Measurements from ENCODE around the gene COL6A3. TPM values are rescaled to one million over a fixed set of nuclear protein-coding genes. Genes with fewer than 3 reads are reported as not detected.
A peak's percentile ranks its signal among the peaks of the same experiment; 100 is the strongest.

COL6A3 gene
- total and polyA plus RNA-seq, 8 donors = 5.0 to 249 (median 17.1) TPM

- ATAC-seq (no peak), DNase-seq (no peak), FAIRE-seq (no peak)
- Histone ChIP-seq H3K27me3 (no peaks in the 10 kb centered on the region), H3K27ac (no peak overlapping the region), H3K9me3 (no peaks in the 10 kb centered on the region), H3K36me3 (no peaks in the 10 kb centered on the region), H3K4me1 (no peaks in the 10 kb centered on the region), H3K4me3 (no peak overlapping the region)
- intact Hi-C loops (cut with DNase I) = no loop called here
- TF ChIP-seq, protein P1, sequence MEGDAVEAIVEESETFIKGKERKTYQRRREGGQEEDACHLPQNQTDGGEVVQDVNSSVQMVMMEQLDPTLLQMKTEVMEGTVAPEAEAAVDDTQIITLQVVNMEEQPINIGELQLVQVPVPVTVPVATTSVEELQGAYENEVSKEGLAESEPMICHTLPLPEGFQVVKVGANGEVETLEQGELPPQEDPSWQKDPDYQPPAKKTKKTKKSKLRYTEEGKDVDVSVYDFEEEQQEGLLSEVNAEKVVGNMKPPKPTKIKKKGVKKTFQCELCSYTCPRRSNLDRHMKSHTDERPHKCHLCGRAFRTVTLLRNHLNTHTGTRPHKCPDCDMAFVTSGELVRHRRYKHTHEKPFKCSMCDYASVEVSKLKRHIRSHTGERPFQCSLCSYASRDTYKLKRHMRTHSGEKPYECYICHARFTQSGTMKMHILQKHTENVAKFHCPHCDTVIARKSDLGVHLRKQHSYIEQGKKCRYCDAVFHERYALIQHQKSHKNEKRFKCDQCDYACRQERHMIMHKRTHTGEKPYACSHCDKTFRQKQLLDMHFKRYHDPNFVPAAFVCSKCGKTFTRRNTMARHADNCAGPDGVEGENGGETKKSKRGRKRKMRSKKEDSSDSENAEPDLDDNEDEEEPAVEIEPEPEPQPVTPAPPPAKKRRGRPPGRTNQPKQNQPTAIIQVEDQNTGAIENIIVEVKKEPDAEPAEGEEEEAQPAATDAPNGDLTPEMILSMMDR (IDR thresholded peaks at IDR 0.05) = no peak
- WGBS, 2 donors = 61 to 66% methylated on average over 20 of the region's 20 CpGs
Measured at GRCh38 chr2:237451643-237452469, 37.9 kb upstream of the COL6A3 start.

DNA sequence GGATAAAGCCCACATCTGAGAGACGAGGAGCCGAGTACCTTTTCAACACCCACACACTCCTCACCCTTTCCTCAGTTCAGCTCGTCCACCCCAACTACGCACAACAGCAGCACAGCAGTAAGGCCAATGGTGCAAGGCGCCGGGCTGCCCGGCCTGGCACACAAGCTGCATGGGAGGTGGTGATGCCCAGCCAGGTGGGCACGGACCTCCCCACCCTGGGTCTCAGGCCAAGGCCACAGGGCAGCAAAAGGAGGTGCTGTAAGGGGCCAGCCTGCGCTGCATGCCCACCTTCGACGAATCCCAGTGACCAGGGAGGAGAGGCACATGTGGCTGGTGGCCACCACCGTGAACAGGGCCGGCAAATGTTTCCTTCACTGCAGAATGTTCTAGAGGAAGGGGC, 36.6 kb upstream of the COL6A3 start:
- no peaks in the 10 kb centered on the region for H3K9me3 ChIP-seq
- no peaks in the 10 kb centered on the region for H3K27me3 ChIP-seq
- no peak overlapping the region for H3K4me3 ChIP-seq
- no peak for FAIRE-seq
- TF ChIP-seq, protein P1 (IDR thresholded peaks at IDR 0.05) = no peak
- 76 to 83% methylated on average over 13 of the region's 13 CpGs for WGBS, 2 donors
- H3K4me1 ChIP-seq = no peaks in the 10 kb centered on the region
- ATAC-seq = no peak
- peak in 1 of 6 donors; percentile 51 for DNase-seq
- no peak overlapping the region for H3K27ac ChIP-seq
- intact Hi-C loops (cut with DNase I) = no loop called here
- no peaks in the 10 kb centered on the region for H3K36me3 ChIP-seq

- WGBS, 2 donors = 78 to 88% methylated on average over 6 of the region's 6 CpGs
- no peak for ATAC-seq
- TF ChIP-seq, protein P1 (IDR thresholded peaks at IDR 0.05) = no peak
- no peaks in the 10 kb centered on the region for H3K27me3 ChIP-seq
- no peak overlapping the region for H3K4me3 ChIP-seq
- H3K27ac ChIP-seq = no peak overlapping the region
- DNase-seq = no peak
- no peak for FAIRE-seq
- H3K36me3 ChIP-seq = no peaks in the 10 kb centered on the region
- no peaks in the 10 kb centered on the region for H3K4me1 ChIP-seq
- H3K9me3 ChIP-seq = no peaks in the 10 kb centered on the region
- intact Hi-C loops (cut with DNase I) = no loop called here
Measured at GRCh38 chr2:237450108-237450507, 36.1 kb upstream of the COL6A3 start.

DNA sequence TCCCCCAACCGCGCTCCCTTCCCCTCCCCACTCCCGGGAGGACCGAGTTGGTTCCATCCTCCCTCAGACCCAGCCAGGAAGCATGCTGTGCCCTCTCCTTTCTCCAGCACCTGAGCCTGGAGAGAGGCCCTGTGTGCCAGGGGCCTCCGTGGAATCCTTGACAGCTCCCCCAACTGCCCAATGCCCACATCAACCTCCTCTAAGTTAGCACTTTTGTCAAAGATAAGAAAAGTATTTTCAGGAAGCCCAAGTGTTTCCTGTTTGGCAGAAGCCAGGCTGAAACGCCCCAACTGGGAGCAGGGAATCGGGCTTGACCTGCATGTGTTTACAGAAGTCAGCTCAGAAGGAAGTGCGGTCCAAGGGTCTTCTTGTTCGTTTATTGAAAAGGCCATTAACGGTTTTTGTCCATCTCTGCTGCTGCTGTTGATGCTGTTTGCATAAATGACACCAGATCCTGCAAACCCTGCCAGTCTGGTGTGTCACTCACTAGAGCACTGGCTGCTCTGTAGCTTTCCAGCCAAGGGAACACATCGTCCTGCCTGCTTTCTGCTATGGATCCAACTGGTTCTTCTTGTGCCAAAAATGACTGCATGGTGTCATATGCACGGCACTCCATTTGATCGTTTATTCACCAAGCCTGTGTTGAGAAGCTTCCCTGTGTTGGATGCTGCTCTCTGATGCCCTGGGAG, 35.4 kb upstream of the COL6A3 start:
- TF ChIP-seq, protein P1 (IDR thresholded peaks at IDR 0.05) = no peak
- DNase-seq = no peak
- Histone ChIP-seq H3K9me3 (no peaks in the 10 kb centered on the region), H3K36me3 (no peaks in the 10 kb centered on the region), H3K4me3 (no peak overlapping the region), H3K27ac (peak overlapping the region in 1 of 4 donors; percentile 47), H3K4me1 (no peaks in the 10 kb centered on the region), H3K27me3 (no peaks in the 10 kb centered on the region)
- WGBS, 2 donors = 42 to 43% methylated on average over 13 of the region's 13 CpGs
- intact Hi-C loops (cut with DNase I) = no loop called here
- peak in 3 of 4 donors; percentile 41 to 63 (median 46) for ATAC-seq
- no peak for FAIRE-seq

GRCh38 chr2:237448626-237449025, 34.7 kb upstream of the COL6A3 start:
- intact Hi-C loops (cut with DNase I) = no loop called here
- no peak for DNase-seq
- Histone ChIP-seq H3K27ac (peak overlapping the region in 1 of 4 donors; percentile 47), H3K36me3 (no peaks in the 10 kb centered on the region), H3K4me3 (no peak overlapping the region), H3K9me3 (no peaks in the 10 kb centered on the region), H3K27me3 (no peaks in the 10 kb centered on the region), H3K4me1 (no peaks in the 10 kb centered on the region)
- FAIRE-seq = no peak
- ATAC-seq = no peak
- TF ChIP-seq, protein P1 (IDR thresholded peaks at IDR 0.05) = no peak
- 72 to 81% methylated on average over 6 of the region's 6 CpGs for WGBS, 2 donors
